Suprapubic skin (tissue), 4 donors: ENCODE data around the gene ADRA2C.

Experiments
- EP300 ChIP-seq: sonication (generic); formaldehyde crosslinking; IDR thresholded peaks from one replicate; pipeline ENCODE4 v1.6.1; 2017; ENCODE audit warnings: antibody characterized with exemption
- POLR2A ChIP-seq, 2 donors: fragments of 450-650 bp; IDR thresholded peaks; one replicate each; pipeline ENCODE4 v1.6.1; 2017; ENCODE audit warnings: antibody characterized with exemption in 2 of 2, mild to moderate bottlenecking in 2 of 2, moderate library complexity in 2 of 2
- POLR2AphosphoS5 ChIP-seq, 3 donors: sonication (generic); formaldehyde crosslinking; IDR thresholded peaks; one replicate each; pipeline ENCODE4 v1.6.1; 2017; ENCODE audit warnings: antibody characterized with exemption in 3 of 3
- TF ChIP-seq, protein P1 (sequence below), 2 donors: fragments of 200-600 bp in 1 of 2; fragments of 450-650 bp in 1 of 2; sonication (generic) in 1 of 2; IDR thresholded peaks; one replicate each; pipeline ENCODE4 v1.5.1; 2016 to 2019; ENCODE audit warnings: antibody characterized with exemption in 2 of 2, mild to moderate bottlenecking in 1 of 2, moderate library complexity in 1 of 2

DNA sequence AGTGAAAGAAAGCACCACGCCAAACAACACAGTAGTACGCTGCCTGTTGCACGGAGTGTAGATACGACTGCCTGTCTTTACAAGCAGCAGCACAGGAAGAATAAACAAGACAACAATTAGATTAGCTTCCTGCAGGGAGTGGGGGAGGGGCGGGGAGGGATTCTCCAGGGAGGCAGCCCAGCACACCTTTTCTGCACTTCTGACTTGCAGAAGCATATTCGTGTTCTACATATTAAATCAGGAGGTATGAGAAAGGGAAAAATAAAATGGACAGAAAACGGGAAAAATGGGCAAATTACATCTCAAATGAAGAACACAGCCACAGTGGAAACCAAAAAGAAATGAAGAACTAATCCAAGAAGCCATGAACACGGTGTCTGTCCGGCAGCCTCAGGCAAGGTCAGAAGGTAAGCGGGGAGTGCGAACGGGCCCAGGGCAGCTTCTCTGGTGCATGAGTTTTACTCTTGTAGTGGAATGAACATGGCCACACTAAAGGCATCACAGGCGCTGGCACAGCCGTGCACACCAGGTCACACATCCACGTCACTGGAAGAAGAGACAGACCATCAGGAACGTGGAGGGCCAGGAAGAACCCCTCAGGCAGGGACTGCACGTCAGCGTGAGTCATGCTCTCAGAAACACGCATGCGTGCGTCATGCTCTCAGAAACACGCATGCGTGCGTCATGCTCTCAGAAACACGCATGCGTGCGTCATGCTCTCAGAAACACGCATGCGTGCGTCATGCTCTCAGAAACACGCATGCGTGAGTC lies 20.1 kb upstream of the ADRA2C start:
- TF ChIP-seq POLR2A (IDR thresholded peaks at IDR 0.05) (no peak), EP300 (no peak), POLR2AphosphoS5 (IDR thresholded peaks at IDR 0.05) (no peak)
- TF ChIP-seq, protein P1, sequence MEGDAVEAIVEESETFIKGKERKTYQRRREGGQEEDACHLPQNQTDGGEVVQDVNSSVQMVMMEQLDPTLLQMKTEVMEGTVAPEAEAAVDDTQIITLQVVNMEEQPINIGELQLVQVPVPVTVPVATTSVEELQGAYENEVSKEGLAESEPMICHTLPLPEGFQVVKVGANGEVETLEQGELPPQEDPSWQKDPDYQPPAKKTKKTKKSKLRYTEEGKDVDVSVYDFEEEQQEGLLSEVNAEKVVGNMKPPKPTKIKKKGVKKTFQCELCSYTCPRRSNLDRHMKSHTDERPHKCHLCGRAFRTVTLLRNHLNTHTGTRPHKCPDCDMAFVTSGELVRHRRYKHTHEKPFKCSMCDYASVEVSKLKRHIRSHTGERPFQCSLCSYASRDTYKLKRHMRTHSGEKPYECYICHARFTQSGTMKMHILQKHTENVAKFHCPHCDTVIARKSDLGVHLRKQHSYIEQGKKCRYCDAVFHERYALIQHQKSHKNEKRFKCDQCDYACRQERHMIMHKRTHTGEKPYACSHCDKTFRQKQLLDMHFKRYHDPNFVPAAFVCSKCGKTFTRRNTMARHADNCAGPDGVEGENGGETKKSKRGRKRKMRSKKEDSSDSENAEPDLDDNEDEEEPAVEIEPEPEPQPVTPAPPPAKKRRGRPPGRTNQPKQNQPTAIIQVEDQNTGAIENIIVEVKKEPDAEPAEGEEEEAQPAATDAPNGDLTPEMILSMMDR (IDR thresholded peaks at IDR 0.05) = no peak
